NB4 (cell line): ENCODE results near the gene OR2H2.
A peak's percentile ranks its signal among the peaks of the same experiment; 100 is the strongest.

Source experiments
- DNase-seq: peaks from one replicate; pipeline ENCODE4 v3.0.0; 2010; ENCODE audit warnings: low read depth
- H3K4me3 ChIP-seq: one replicate; pipeline ENCODE4 v1.5.1; 2011; ENCODE audit warnings: mild to moderate bottlenecking, low read depth, low read length, moderate library complexity
- MYC ChIP-seq: IDR thresholded peaks from 2 replicates; pipeline ENCODE4 v1.6.1; 2011; ENCODE audit warnings: low read depth, low read length
- POLR2A ChIP-seq: IDR thresholded peaks from 2 replicates; pipeline ENCODE4 v1.6.1; 2011; ENCODE audit warnings: mild to moderate bottlenecking; ENCODE audit not compliant: insufficient read length; ENCODE audit errors: extremely low read depth
- TF ChIP-seq, protein P1 (sequence below): IDR thresholded peaks from 2 replicates; pipeline ENCODE4 v1.6.1; 2011; ENCODE audit warnings: low read depth, low read length
- TF ChIP-seq, protein P2 (sequence below): IDR thresholded peaks from one replicate; pipeline ENCODE4 v1.5.1; 2012; ENCODE audit warnings: low read depth, low read length

The OR2H2 gene

DNA sequence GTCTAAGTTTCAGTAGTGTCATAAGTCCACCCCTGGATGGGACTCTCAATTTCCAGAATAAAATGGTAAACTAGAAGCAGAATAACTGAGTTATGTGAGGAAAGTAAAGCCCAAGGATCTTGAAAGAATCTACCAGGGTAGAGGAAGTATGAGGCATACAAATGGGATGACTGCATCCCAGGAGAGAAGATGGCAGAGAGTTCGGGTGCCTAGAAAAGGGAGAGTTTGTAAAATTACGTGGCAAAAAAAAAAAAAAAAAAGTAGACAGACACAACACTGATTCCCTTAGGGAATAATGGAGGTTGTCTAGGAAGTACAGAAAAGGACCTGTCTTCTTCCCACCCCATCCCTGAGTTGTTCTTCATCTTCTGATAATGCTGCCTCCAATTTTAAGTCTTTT is 44.6 kb downstream of the OR2H2 start:
- no peak for DNase-seq
- H3K4me3 ChIP-seq = no peak overlapping the region
- TF ChIP-seq POLR2A = no peak
- TF ChIP-seq, protein P1, sequence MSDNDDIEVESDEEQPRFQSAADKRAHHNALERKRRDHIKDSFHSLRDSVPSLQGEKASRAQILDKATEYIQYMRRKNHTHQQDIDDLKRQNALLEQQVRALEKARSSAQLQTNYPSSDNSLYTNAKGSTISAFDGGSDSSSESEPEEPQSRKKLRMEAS = no peak
- TF ChIP-seq, protein P2, sequence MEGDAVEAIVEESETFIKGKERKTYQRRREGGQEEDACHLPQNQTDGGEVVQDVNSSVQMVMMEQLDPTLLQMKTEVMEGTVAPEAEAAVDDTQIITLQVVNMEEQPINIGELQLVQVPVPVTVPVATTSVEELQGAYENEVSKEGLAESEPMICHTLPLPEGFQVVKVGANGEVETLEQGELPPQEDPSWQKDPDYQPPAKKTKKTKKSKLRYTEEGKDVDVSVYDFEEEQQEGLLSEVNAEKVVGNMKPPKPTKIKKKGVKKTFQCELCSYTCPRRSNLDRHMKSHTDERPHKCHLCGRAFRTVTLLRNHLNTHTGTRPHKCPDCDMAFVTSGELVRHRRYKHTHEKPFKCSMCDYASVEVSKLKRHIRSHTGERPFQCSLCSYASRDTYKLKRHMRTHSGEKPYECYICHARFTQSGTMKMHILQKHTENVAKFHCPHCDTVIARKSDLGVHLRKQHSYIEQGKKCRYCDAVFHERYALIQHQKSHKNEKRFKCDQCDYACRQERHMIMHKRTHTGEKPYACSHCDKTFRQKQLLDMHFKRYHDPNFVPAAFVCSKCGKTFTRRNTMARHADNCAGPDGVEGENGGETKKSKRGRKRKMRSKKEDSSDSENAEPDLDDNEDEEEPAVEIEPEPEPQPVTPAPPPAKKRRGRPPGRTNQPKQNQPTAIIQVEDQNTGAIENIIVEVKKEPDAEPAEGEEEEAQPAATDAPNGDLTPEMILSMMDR = no peak

DNA sequence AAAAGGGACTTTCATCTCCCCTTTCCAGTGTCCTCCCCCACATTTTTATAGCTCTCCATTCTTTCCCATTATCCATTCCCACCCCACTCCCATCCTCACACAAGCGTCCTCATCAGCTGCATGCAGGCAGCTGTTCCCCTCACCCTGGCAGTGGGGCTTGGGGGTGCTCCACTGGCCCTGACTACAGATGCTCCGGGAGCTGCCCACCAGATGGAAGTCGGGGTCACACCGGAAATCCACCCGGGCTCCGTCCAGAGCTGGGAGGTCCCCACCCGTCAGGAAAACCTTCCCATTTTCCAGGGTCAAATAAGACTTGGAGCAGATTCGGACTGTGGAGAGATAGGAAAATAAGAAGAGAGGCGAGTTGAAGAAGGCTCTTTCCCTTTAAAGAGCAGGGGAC is 45.4 kb downstream of the OR2H2 start:
- no peak overlapping the region for H3K4me3 ChIP-seq
- no peak for DNase-seq
- TF ChIP-seq, protein P1 = no peak
- TF ChIP-seq, protein P2 = no peak
- no peak for TF ChIP-seq MYC
- no peak for TF ChIP-seq POLR2A

DNA sequence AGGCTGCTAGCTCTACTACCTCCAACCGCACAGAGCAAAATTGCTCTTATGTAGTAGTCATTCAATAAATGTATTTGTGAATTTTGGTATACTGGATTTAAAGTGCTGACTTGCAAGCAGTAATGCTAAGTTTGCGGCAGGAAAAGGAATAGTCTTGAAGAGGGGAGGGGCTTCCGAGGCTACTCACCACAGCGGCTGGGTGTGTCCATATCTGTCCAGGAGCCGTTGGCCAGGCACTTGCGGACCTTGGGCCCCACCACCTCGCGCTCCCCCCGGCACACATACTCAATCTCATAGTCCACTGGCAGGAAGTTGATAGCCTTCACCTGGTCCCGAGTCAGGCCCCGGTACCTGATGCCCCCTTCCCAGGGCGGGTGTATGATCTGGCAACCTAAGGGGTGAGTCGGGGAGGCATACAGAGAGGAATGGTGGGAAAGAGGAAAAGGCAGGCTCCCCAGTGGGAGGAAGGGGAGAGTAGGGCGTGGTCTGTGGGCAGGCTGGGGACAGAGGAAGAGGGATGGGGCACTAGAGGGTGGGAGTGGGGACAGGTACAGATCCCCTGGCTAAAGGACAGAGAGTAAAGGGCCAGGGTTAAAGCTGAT is 46.4 kb downstream of the OR2H2 start:
- no peak for DNase-seq
- no peak for TF ChIP-seq MYC
- TF ChIP-seq, protein P1 = no peak
- TF ChIP-seq POLR2A = no peak
- TF ChIP-seq, protein P2 = no peak
- H3K4me3 ChIP-seq = no peak overlapping the region

DNA sequence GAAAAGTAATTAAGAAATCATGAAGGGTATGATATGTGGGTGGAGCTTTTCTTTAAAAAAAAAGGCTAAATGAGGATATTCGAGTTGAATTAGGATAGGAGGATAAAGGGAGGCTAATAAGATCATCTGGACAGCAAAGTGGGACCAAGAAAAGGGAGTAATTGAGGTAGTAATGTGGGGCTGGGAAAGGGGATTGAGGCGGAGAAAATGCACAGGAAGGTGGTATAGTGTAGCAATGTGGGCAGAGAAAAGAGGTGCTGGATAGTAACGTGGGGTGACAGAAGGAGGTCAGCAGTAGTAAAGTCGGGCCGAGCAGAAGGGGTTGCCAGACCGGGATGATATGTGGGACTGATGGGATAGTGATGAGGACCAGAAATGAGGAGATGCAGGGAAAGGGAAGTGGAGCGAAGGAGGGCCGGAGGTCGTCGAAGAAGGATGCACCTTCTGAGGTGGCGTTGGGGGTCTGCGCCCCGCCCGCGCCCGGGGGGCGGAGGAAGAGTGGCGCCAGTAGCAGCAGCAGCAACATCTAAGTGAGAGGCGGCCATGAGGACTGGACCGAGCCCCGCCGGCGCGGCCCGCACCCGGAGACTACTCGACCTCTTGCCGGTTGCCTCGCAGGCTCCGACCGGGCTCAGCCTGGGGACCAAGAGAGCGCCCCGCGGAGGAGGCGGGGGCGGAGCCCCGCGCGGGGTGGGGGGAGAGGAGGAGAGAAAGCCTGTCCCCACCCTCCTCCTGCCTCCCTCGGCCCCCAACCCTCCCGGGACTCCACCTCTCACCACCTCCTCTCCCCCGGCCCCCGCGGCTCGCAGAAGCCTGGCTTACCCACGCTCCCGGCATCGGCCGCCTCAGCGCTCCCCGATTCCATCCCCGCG is 47.2 kb downstream of the OR2H2 start:
- DNase-seq = no peak
- no peak for TF ChIP-seq MYC
- TF ChIP-seq POLR2A = no peak
- TF ChIP-seq, protein P1 = no peak
- TF ChIP-seq, protein P2 = no peak
- no peak overlapping the region for H3K4me3 ChIP-seq

DNA sequence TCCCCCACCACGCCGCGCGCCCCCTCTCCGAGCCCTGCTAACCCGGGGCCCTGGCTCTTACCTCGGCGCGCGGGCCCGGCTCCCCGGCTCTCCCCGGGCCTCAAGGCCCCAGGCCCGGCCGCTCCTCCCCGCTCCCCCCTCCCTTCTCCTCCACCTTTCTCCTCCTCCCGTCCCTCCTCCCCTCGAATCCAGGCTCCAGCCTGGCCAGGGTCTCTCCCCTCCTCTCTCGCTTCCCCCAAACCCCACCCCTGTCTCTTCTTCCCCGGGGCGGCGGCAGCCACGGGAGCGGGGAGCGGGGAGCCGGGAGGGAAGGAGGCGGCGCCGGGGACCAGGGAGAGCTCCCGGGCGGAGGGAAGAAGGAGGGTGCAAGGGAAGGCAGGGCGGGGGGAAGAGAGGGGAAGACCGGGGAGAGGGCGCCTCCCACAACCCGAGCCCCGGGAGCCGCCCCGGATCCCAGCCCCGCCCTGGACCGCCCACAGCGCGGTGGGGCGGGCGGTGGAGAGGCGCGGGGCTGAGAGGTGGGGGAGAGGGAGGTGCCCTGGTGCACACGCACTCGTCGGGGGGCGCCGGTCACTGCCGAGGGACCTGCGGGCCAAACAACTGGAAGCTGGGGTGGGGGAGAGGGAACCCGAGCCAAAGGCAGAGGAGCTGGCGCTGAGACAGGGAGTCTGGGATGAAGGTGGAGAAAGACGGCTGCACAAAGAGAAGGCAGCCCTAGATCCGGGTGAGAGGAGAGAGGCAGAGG is 48.0 kb downstream of the OR2H2 start, which contains the start of gene GABBR1:
Gene GABBR1, minus strand, starts transcription at position 395 of the 745 bp plus-strand sequence. CDS start 798 bp downstream, outside the sequence.
- H3K4me3 ChIP-seq = no peak within 1 kb of the TSS
- TF ChIP-seq, protein P1 = no peak
- TF ChIP-seq POLR2A (no peak), MYC (no peak)
- TF ChIP-seq, protein P2 = no peak
- peak; percentile 30 for DNase-seq
